BE2C (cell line): ENCODE results near the gene HOXC5. TPM values are rescaled to one million over a fixed set of nuclear protein-coding genes. Genes with fewer than 3 reads are reported as not detected.

ENCODE experiments used
- DNase-seq: peaks from one replicate; pipeline ENCODE4 v3.0.0-alpha.2; 2020
- H3K27me3 ChIP-seq: fragments of 250-450 bp; sonication (Bioruptor Pico); 2 replicates; pipeline ENCODE4 v1.5.1; 2020; ENCODE audit warnings: mild to moderate bottlenecking
- H3K36me3 ChIP-seq: fragments of 250-450 bp; sonication (Bioruptor Pico); 2 replicates; pipeline ENCODE4 v1.5.1; 2020; ENCODE audit warnings: mild to moderate bottlenecking
- H3K4me1 ChIP-seq: fragments of 250-450 bp; sonication (Bioruptor Pico); 2 replicates; pipeline ENCODE4 v1.5.1; 2020
- H3K4me3 ChIP-seq: 2 replicates; pipeline ENCODE4 v1.5.1; 2011; ENCODE audit warnings: low read depth, low read length
- H3K9me3 ChIP-seq: fragments of 250-450 bp; sonication (Bioruptor Pico); 2 replicates; pipeline ENCODE4 v1.5.1; 2020
- polyA plus RNA-seq: library from polyadenylated mRNA; unstranded; fragments of >200 nt; gene quantifications from one replicate; pipeline ENCODE4 v1.2.1, GENCODE V29; 2012; ENCODE audit warnings: low read depth, missing spikeins; ENCODE audit not compliant: insufficient read length, insufficient read depth
- TF ChIP-seq, protein P1 (sequence below): IDR thresholded peaks from 2 replicates; pipeline ENCODE4 v1.5.1; 2012; ENCODE audit warnings: mild to moderate bottlenecking, low read depth, low read length

Gene HOXC5
- 8.1 TPM for polyA plus RNA-seq

DNA sequence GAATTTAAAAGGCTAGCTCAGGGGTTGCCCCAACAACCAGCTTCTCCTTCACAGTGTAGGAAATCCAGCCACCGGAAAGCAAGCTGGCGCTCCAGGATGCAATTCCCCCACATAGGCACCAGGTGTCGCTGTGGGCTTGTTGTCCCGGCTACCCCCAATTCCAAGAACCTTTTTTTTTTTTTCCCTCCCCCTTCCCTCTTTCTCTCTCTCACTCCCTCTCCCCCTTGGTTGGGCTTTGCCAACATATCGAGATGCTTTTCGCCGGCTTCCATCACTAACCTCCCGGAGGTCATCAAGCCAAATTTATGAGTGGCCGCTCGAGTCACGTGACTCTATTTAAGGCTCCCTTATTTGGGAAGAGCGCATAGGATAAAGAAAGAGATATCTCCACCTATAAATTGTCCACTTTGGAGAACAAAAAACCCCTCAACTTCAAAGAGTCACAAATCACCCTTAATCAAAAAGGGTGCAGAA, at the start of gene HOXC5:
TSS of gene HOXC5 (plus strand) at position 424 of the 474 bp plus-strand sequence. CDS start 73 bp downstream, outside the sequence.
- H3K36me3 ChIP-seq: no peaks in the 10 kb centered on the region
- H3K4me1 ChIP-seq: peaks cover 28% of the 10 kb centered on the region
- no peaks in the 10 kb centered on the region for H3K9me3 ChIP-seq
- H3K27me3 ChIP-seq: no peaks in the 10 kb centered on the region
- peak; percentile 81 for DNase-seq
- H3K4me3 ChIP-seq: peak within 1 kb of the TSS; percentile 71
- TF ChIP-seq, protein P1, sequence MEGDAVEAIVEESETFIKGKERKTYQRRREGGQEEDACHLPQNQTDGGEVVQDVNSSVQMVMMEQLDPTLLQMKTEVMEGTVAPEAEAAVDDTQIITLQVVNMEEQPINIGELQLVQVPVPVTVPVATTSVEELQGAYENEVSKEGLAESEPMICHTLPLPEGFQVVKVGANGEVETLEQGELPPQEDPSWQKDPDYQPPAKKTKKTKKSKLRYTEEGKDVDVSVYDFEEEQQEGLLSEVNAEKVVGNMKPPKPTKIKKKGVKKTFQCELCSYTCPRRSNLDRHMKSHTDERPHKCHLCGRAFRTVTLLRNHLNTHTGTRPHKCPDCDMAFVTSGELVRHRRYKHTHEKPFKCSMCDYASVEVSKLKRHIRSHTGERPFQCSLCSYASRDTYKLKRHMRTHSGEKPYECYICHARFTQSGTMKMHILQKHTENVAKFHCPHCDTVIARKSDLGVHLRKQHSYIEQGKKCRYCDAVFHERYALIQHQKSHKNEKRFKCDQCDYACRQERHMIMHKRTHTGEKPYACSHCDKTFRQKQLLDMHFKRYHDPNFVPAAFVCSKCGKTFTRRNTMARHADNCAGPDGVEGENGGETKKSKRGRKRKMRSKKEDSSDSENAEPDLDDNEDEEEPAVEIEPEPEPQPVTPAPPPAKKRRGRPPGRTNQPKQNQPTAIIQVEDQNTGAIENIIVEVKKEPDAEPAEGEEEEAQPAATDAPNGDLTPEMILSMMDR: peak; percentile 98

DNA sequence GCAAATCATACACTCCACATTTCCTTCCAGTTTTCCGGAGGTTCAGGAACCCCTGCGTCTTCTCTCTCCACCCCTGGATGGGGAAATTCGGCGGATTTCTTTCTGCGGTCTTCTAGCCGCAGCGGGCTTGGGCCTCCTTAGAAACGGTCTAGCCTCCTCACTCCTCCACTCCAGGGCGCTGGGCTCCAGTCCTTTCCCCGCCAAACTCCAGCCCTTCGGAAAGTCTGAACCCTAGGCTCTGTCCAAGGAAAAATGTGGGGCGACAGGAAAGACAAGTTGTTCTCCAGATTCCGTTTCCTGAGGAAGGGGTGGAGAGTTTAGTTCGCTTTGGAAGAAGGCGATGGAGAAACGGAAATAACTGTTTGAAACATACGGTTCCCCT, 49.3 kb upstream of the HOXC5 start:
- DNase-seq: no peak
- Histone ChIP-seq H3K27me3 (peaks cover 21% of the 10 kb centered on the region), H3K9me3 (no peaks in the 10 kb centered on the region), H3K4me1 (peaks cover 2% of the 10 kb centered on the region), H3K36me3 (no peaks in the 10 kb centered on the region), H3K4me3 (no peak overlapping the region)
- TF ChIP-seq, protein P1: no peak

GRCh38 chr12:53983950-53984572, 48.8 kb upstream of the HOXC5 start:
- Histone ChIP-seq H3K4me1 (peaks cover 7% of the 10 kb centered on the region), H3K9me3 (no peaks in the 10 kb centered on the region), H3K27me3 (peaks cover 21% of the 10 kb centered on the region), H3K36me3 (no peaks in the 10 kb centered on the region), H3K4me3 (no peak overlapping the region)
- TF ChIP-seq, protein P1: no peak
- DNase-seq: no peak

- peak; percentile 96 for DNase-seq
- H3K9me3 ChIP-seq: no peaks in the 10 kb centered on the region
- H3K27me3 ChIP-seq: peaks cover 21% of the 10 kb centered on the region
- peaks cover 8% of the 10 kb centered on the region for H3K4me1 ChIP-seq
- H3K36me3 ChIP-seq: no peaks in the 10 kb centered on the region
- H3K4me3 ChIP-seq: peak within 1 kb of the TSS; percentile 75
- TF ChIP-seq, protein P1: peak; percentile 81
Observed at GRCh38 chr12:53984901-53985691, 47.8 kb upstream of the HOXC5 start, which contains the start of gene HOXC10. Gene HOXC10, plus strand, starts transcription at chr12:53985146. Its CDS starts 114 bp downstream, at chr12:53985260.

GRCh38 chr12:53985692-53985993, 47.2 kb upstream of the HOXC5 start:
- Histone ChIP-seq H3K4me1 (peaks cover 8% of the 10 kb centered on the region), H3K27me3 (peaks cover 21% of the 10 kb centered on the region), H3K4me3 (peak overlapping the region; percentile 75), H3K36me3 (no peaks in the 10 kb centered on the region), H3K9me3 (no peaks in the 10 kb centered on the region)
- no peak for DNase-seq
- TF ChIP-seq, protein P1: no peak
